GM19328 (cell line): ENCODE results near the gene ATP10A.
"Not testable (repeated sequence)": the region's sequence is repeated elsewhere in the genome, so short reads cannot be mapped to it uniquely, and the experiment has no call there.

Experiments used
- ATAC-seq: cut with Tn5 transposase; IDR thresholded peaks from one replicate; pipeline ENCODE4 v1.9.1; 2021; ENCODE audit warnings: mild to moderate bottlenecking, moderate library complexity; ENCODE audit not compliant: unreplicated experiment

ATP10A gene

GRCh38 chr15:25884370-25884769, 21.2 kb upstream of the ATP10A start:
- ATAC-seq = no peak

- no peak for ATAC-seq
Observed at GRCh38 chr15:25883463-25884259, 20.5 kb upstream of the ATP10A start.

GRCh38 chr15:25882466-25882865, 19.3 kb upstream of the ATP10A start:
- no peak for ATAC-seq

GRCh38 chr15:25880877-25881276, 17.8 kb upstream of the ATP10A start:
- not testable (repeated sequence) for ATAC-seq

GRCh38 chr15:25880411-25880810, 17.3 kb upstream of the ATP10A start:
- no peak for ATAC-seq

GRCh38 chr15:25879438-25879837, 16.3 kb upstream of the ATP10A start:
- ATAC-seq = no peak

- ATAC-seq = no peak
Observed at GRCh38 chr15:25877681-25878080, 14.6 kb upstream of the ATP10A start.

- no peak for ATAC-seq
Observed at GRCh38 chr15:25876231-25877140, 13.4 kb upstream of the ATP10A start.

- no peak for ATAC-seq
Observed at GRCh38 chr15:25875566-25875965, 12.4 kb upstream of the ATP10A start.

- no peak for ATAC-seq
Observed at GRCh38 chr15:25874379-25874778, 11.3 kb upstream of the ATP10A start.

GRCh38 chr15:25871403-25871802, 8.3 kb upstream of the ATP10A start:
- no peak for ATAC-seq

GRCh38 chr15:25870938-25871337, 7.8 kb upstream of the ATP10A start:
- ATAC-seq = no peak

GRCh38 chr15:25869701-25870100, 6.6 kb upstream of the ATP10A start:
- no peak for ATAC-seq

- no peak for ATAC-seq
Observed at GRCh38 chr15:25866874-25867273, 3.7 kb upstream of the ATP10A start.

GRCh38 chr15:25866251-25866650, 3.1 kb upstream of the ATP10A start:
- no peak for ATAC-seq

- ATAC-seq = no peak
Observed at GRCh38 chr15:25864966-25865365, 1.8 kb upstream of the ATP10A start.

GRCh38 chr15:25863968-25864580, 947 bp upstream of the ATP10A start:
- ATAC-seq = no peak

- no peak for ATAC-seq
Observed at GRCh38 chr15:25862472-25863110, 536 bp downstream of the ATP10A start.

- no peak for ATAC-seq
Observed at GRCh38 chr15:25862071-25862471, 1.1 kb downstream of the ATP10A start.

- no peak for ATAC-seq
Observed at GRCh38 chr15:25860885-25861866, 2.0 kb downstream of the ATP10A start.
